Activated CD8-positive, alpha-beta memory T cell treated with anti-CD3 and anti-CD28 coated beads for 1 hour (primary cell): ENCODE data around the gene AXIN2.
"Not testable (repeated sequence)": the region's sequence is repeated elsewhere in the genome, so short reads cannot be mapped to it uniquely, and the experiment has no call there.

ENCODE experiments used
- DNase-seq, 2 donors: peaks; one replicate each; pipeline ENCODE4 v3.0.0-alpha.2; 2020; ENCODE audit warnings: low read depth in 1 of 2; ENCODE audit errors: extremely low read depth in 1 of 2

AXIN2 gene

GRCh38 chr17:65538675-65539529, 22.5 kb downstream of the AXIN2 start:
- DNase-seq: no peak

GRCh38 chr17:65537845-65538674, 23.4 kb downstream of the AXIN2 start:
- no peak for DNase-seq

- no peak for DNase-seq
These were observed 24.1 kb downstream of the AXIN2 start for GRCh38 chr17:65537343-65537844.

- no peak for DNase-seq
These were observed 24.7 kb downstream of the AXIN2 start for GRCh38 chr17:65536573-65537342.

- no peak for DNase-seq
These were observed 25.5 kb downstream of the AXIN2 start for GRCh38 chr17:65535777-65536572.

- no peak for DNase-seq
These were observed 27.5 kb downstream of the AXIN2 start for GRCh38 chr17:65533852-65534457.

GRCh38 chr17:65533056-65533745, 28.2 kb downstream of the AXIN2 start:
- DNase-seq: no peak

GRCh38 chr17:65532101-65532890, 29.2 kb downstream of the AXIN2 start:
- DNase-seq: no peak

- no peak for DNase-seq
These were observed 30.0 kb downstream of the AXIN2 start for GRCh38 chr17:65531256-65532100.

- DNase-seq: no peak
These were observed 30.8 kb downstream of the AXIN2 start for GRCh38 chr17:65530523-65531255.

GRCh38 chr17:65529761-65530522, 31.5 kb downstream of the AXIN2 start:
- no peak for DNase-seq

- DNase-seq: no peak
These were observed 32.3 kb downstream of the AXIN2 start for GRCh38 chr17:65529040-65529633.

GRCh38 chr17:65527857-65528591, 33.4 kb downstream of the AXIN2 start:
- DNase-seq: no peak

GRCh38 chr17:65527381-65527780, 34.1 kb downstream of the AXIN2 start:
- no peak for DNase-seq

- not testable (repeated sequence) for DNase-seq
These were observed 34.6 kb downstream of the AXIN2 start for GRCh38 chr17:65526854-65527253.
